ENCODE measurements around the gene MMP3.

Gene MMP3

DNA sequence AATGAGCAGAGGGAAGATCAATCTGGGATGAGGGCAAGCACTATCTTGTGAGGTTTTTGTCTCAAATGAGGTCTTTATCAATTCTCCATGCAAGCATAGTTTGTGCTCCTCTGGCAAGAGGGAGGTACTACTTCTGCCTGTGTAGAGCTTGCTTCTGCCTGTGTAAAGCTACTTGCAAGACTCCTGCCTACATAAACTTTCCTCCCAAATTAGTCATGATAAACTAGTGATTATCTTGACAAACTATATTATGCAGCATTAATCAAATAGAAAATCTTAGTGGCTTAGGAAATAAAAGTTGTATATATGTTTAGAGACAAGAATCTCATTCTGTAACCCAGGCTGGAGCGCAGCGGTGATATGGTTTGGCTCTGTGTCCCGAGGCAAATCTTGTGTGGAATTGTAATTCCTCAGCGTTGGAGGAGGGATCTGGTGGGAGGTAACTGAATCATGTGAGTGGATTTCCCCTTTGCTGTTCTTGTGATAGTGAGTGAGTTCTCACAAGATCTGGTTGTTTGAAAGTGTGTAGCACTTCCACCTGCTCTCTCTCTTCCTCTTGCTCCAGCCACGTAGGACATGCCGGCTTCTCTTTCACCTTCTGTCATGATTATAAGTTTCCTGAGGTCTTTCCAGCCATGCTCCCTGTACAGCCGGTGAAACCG is 54.9 kb downstream of the MMP3 start:
- Mint-ChIP-seq H3K27me3 (peaks cover 7% of the 10 kb centered on the region), H3K9me3 (no peaks in the 10 kb centered on the region), H3K27ac (no peak overlapping the region), H3K36me3 (ENCODE audit: low read depth) (no peaks in the 10 kb centered on the region), H3K4me1 (ENCODE audit: low read depth) (no peaks in the 10 kb centered on the region), H3K4me3 (no peak overlapping the region)
- no peak for DNase-seq

Data from activated T-cell treated with anti-CD3 and anti-CD28 coated beads, Interleukin-2, amount 50 U/mL, for 24 hours (primary cell).